Brain microvascular endothelial cell (primary cell): ENCODE results near the gene SERAC1.
A peak's percentile ranks its signal among the peaks of the same experiment; 100 is the strongest.
"Not testable (repeated sequence)": the region's sequence is repeated elsewhere in the genome, so short reads cannot be mapped to it uniquely, and the experiment has no call there.

ENCODE experiments used
- DNase-seq: peaks from one replicate; pipeline ENCODE4 v3.0.0-alpha.2; 2020
- H3K27ac ChIP-seq: fragments of 250-450 bp; sonication (Bioruptor Pico); 2 replicates; pipeline ENCODE4 v1.5.1; 2020; ENCODE audit warnings: mild to moderate bottlenecking, moderate library complexity
- H3K27me3 ChIP-seq: fragments of 250-450 bp; sonication (Bioruptor Pico); replicated peaks from 2 replicates; pipeline ENCODE4 v1.5.1; 2020; ENCODE audit warnings: mild to moderate bottlenecking
- H3K36me3 ChIP-seq: fragments of 250-450 bp; sonication (Bioruptor Pico); replicated peaks from 2 replicates; pipeline ENCODE4 v1.5.1; 2020; ENCODE audit warnings: mild to moderate bottlenecking
- H3K4me3 ChIP-seq: 2 replicates; pipeline ENCODE4 v1.5.1; 2011; ENCODE audit warnings: low read depth, mild to moderate bottlenecking, control low read depth, low read length, moderate library complexity
- CTCF ChIP-seq: IDR thresholded peaks from 2 replicates; pipeline ENCODE4 v1.5.1; 2011; ENCODE audit warnings: low read depth, mild to moderate bottlenecking, moderate library complexity, low read length, control low read depth, inconsistent platforms; ENCODE audit errors: missing control alignments
- in situ Hi-C: cut with HindIII; loops from 2 replicates; pipeline ENCODE4 v1.10.0; 2017; ENCODE audit warnings: low sequenced_read_pairs, low pct_ligation_motif_present

SERAC1 gene

DNA sequence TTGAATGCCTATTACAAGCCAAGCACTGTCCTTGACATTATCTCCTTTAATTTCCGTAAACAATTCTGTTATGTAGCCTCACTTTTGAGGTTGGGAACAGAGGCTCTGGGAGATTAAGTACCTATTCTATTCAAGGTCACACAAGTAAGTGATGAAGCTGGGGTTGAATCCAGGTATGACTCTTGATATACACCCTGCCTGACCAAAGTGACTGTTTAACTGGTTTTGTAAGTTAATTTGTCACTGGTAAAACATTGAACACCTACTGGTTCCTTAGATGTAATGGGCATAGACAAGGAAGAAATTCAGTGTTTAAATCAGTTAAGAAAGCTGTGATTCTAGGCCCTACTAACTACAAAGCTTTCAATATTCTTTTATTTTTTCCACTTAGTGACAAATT is 23.0 kb upstream of the SERAC1 start:
- no peak for TF ChIP-seq CTCF
- Histone ChIP-seq H3K27ac (no peak overlapping the region), H3K27me3 (no peaks in the 10 kb centered on the region), H3K4me3 (no peak overlapping the region), H3K36me3 (peaks cover 2% of the 10 kb centered on the region)
- DNase-seq: no peak
- in situ Hi-C loops: no loop called here

DNA sequence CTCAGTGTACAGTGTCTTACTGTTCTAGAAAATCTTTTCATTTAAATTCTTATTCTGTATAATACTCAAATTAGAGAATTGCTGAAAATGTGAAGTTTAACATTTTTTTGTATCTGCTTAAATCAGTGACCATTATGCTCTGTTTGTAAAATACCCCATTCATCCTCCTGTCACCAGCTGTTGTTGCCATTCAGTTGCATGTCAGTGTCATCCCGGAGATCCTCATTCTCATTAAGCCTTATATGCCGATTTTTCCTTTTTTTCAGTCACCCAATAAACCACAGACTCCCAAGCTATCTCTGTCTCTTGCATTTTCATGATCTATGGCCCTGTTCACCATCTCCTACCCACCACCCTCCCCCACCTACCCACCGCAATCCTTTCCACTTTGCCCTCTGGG is 20.5 kb upstream of the SERAC1 start:
- Histone ChIP-seq H3K27me3 (no peaks in the 10 kb centered on the region), H3K36me3 (peaks cover 2% of the 10 kb centered on the region), H3K4me3 (no peak overlapping the region), H3K27ac (no peak overlapping the region)
- TF ChIP-seq CTCF: no peak
- no peak for DNase-seq
- in situ Hi-C loops: no loop called here

GRCh38 chr6:158185729-158186456 is 17.8 kb upstream of the SERAC1 start:
- no peak overlapping the region for H3K27ac ChIP-seq
- H3K27me3 ChIP-seq: no peaks in the 10 kb centered on the region
- in situ Hi-C loops: no loop called here
- TF ChIP-seq CTCF: no peak
- no peak overlapping the region for H3K4me3 ChIP-seq
- H3K36me3 ChIP-seq: no peaks in the 10 kb centered on the region
- peak; percentile 53 for DNase-seq

DNA sequence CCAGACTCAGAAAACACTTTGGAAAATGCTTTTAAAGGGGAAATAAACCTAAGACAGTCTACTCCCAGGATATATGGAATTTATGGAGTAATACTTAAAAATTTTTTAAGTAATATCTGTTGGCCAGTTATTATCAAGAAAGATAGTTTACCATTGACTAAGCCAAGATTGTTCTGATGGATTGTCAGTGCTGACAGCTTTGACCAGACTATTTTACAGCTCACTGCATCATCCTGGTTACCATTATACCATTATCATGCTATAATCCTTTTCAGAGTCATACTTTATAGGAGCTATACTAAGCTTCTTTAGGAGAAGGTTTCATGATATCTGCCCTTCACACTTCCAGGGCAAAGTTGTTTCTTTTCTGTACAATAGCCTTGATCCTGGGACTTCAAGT is 16.5 kb upstream of the SERAC1 start:
- no peak for TF ChIP-seq CTCF
- no peaks in the 10 kb centered on the region for H3K27me3 ChIP-seq
- H3K4me3 ChIP-seq: no peak overlapping the region
- DNase-seq: peak; percentile 32
- no peak overlapping the region for H3K27ac ChIP-seq
- no peaks in the 10 kb centered on the region for H3K36me3 ChIP-seq
- in situ Hi-C loops: no loop called here

DNA sequence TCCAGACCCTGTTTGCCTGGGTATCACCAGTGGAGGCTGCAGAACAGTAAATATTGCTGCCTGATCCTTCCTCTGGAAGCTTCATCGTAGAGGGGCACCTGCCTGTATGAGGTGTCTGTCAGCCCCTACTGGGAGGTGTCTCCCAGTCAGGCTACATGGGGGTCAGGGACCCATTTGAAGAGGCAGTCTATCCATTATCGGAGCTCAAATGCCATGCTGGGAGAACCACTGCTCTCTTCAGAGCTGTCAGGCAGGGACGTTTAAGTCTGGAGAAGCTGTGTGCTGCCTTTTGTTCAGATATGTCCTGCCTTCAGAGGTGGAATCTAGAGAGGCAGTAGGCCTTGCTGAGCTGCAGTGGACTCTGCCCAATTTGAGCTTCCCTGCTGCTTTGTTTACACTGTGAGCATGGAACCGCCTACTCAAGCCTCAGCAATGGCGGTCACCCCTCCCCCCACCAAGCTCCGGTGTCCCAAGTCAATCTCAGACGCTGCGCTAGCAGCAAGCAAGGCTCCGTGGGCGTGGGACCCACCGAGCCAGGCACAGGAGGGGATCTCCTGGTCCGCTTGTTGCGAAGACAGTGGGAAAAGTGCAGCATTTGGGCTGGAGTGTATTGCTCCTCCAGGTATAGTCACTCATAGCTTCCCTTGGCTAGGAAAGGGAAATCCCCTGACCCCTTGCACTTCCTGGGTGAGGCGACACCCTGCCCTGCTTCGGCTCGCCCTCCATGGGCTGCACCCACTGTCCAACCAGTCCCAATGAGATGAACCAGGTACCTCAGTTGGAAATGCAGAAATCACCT is 15.3 kb upstream of the SERAC1 start:
- H3K27ac ChIP-seq, H3K27me3 ChIP-seq, H3K4me3 ChIP-seq, in situ Hi-C loops, H3K36me3 ChIP-seq: not testable (repeated sequence)
- DNase-seq: peak; percentile 40

DNA sequence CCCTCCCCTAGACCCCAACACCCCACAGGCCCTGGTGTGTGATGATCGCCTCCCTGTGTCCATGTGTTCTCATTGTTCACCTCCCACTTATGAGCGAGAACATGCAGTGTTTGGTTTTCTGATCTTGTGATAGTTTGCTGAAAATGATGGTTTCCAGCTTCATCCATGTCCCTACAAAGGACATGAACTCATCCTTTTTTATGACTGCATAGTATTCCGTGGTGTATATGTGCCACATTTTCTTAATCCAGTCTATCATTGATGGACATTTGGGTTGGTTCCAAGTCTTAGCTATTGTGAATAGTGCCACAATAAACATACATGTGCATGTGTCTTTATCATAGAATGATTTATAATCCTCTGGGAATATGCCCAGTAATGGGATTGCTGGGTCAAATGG is 9.7 kb upstream of the SERAC1 start:
- in situ Hi-C loops, H3K27ac ChIP-seq, H3K4me3 ChIP-seq, DNase-seq, H3K36me3 ChIP-seq, H3K27me3 ChIP-seq: not testable (repeated sequence)
